Endothelial cell of umbilical vein (primary cell): ENCODE results near the gene PCDH9.

ENCODE experiments used
- EZH2 ChIP-seq: IDR thresholded peaks from 2 replicates; pipeline ENCODE4 v1.6.1; 2012; ENCODE audit warnings: borderline replicate concordance, low read depth, mild to moderate bottlenecking, moderate library complexity, low read length, inconsistent platforms; ENCODE audit not compliant: severe bottlenecking
- FOS ChIP-seq: IDR thresholded peaks from 2 replicates; pipeline ENCODE4 v1.6.1; 2011; ENCODE audit warnings: mild to moderate bottlenecking, low read length, moderate library complexity, borderline replicate concordance; ENCODE audit not compliant: insufficient read depth
- GATA2 ChIP-seq: IDR thresholded peaks from 2 replicates; pipeline ENCODE4 v1.7.0; 2011; ENCODE audit warnings: low read depth, mild to moderate bottlenecking, moderate library complexity, mixed read lengths, low read length; ENCODE audit not compliant: insufficient read length, insufficient read depth
- JUN ChIP-seq: IDR thresholded peaks from 2 replicates; pipeline ENCODE4 v1.6.1; 2011; ENCODE audit warnings: borderline replicate concordance, low read depth; ENCODE audit not compliant: insufficient read length, insufficient read depth
- MYC ChIP-seq: IDR thresholded peaks from one replicate; pipeline ENCODE4 v1.6.1; 2011; ENCODE audit warnings: mild to moderate bottlenecking, low read depth, low read length
- POLR2A ChIP-seq: IDR thresholded peaks from 2 replicates; pipeline ENCODE4 v1.6.1; 2012; ENCODE audit warnings: low read depth, mild to moderate bottlenecking, control low read depth, low read length
- POLR2AphosphoS5 ChIP-seq: IDR thresholded peaks from 2 replicates; pipeline ENCODE4 v1.6.1; 2012; ENCODE audit warnings: low read depth, mild to moderate bottlenecking, control low read depth, low read length, moderate library complexity; ENCODE audit not compliant: insufficient read depth
- TF ChIP-seq, protein P1 (sequence below), 2 donors: IDR thresholded peaks; 1 replicate in 1 of 2; 2 replicates in 1 of 2; pipeline ENCODE4 v1.5.1; 2011; ENCODE audit warnings: low read length in 2 of 2, mild to moderate bottlenecking in 2 of 2, moderate library complexity in 2 of 2, control low read depth in 1 of 2, inconsistent platforms in 1 of 2, low read depth in 1 of 2; ENCODE audit not compliant: insufficient read depth in 1 of 2; ENCODE audit errors: extremely low read depth in 1 of 2

DNA sequence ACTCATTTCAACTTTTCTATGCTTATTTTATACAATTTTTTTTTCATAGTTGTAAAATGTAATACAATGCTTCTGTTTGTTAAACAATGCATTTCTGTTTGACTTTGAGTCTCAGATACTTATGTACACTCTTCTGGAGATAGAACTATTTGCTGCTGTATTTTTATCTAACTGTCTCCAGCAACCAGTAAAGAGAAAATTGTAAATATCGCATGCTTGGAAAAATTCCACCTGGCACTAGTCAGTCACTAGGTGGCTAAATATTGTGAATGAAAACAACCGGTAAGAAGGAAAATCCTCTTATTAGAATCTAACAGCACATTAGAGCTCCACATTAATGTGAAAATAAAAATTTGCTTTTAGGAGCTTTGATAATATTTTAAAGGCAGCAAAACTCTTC, 876.5 kb downstream of the PCDH9 start:
- TF ChIP-seq, protein P1, sequence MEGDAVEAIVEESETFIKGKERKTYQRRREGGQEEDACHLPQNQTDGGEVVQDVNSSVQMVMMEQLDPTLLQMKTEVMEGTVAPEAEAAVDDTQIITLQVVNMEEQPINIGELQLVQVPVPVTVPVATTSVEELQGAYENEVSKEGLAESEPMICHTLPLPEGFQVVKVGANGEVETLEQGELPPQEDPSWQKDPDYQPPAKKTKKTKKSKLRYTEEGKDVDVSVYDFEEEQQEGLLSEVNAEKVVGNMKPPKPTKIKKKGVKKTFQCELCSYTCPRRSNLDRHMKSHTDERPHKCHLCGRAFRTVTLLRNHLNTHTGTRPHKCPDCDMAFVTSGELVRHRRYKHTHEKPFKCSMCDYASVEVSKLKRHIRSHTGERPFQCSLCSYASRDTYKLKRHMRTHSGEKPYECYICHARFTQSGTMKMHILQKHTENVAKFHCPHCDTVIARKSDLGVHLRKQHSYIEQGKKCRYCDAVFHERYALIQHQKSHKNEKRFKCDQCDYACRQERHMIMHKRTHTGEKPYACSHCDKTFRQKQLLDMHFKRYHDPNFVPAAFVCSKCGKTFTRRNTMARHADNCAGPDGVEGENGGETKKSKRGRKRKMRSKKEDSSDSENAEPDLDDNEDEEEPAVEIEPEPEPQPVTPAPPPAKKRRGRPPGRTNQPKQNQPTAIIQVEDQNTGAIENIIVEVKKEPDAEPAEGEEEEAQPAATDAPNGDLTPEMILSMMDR (IDR thresholded peaks at IDR 0.05; ENCODE audit: extremely low read depth in 1 of 2, insufficient read depth in 1 of 2, low read depth in 1 of 2, low read length in 2 of 2) = no peak
- TF ChIP-seq POLR2A = no peak
- TF ChIP-seq POLR2AphosphoS5 = no peak
- no peak for TF ChIP-seq MYC
- no peak for TF ChIP-seq EZH2
- TF ChIP-seq FOS = no peak
- no peak for TF ChIP-seq JUN
- no peak for TF ChIP-seq GATA2
